ENCODE measurements around the gene PAIP1. TPM values are rescaled to one million over a fixed set of nuclear protein-coding genes. Genes with fewer than 3 reads are reported as not detected.

The PAIP1 gene
- total and polyA plus RNA-seq, 2 donors (not counting 3 experiments of a cell fraction or from before 2014, with no cell fraction given) = 69.1 to 90.1 TPM

DNA sequence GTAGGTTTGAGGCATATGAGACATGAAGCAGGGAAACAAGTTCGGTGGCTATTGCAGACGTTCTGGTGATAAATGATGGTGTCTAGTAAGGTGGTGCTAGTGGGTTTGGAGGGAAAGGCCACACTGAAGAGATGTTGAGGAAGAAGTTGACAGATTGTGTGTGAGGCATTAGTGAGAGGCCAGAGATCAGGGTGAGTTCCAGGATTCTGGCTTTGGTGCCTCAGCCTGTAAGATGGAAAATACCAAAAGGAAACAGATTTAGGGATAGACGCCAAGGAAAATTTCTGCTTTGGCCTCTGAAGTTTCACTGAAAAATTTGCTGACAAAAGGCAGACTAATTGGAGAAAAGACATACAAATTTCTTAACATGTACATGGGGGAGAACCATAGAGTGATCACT, 6.4 kb upstream of the PAIP1 start:
- FAIRE-seq = no peak

More for the DNA sequence above, 6.4 kb upstream of the PAIP1 start:
- peaks cover 1 to 3% of the 10 kb centered on the region in 2 experiments for H3K27me3 ChIP-seq (ENCODE audit: control insufficient read depth in 2 of 2, insufficient read depth in 2 of 2, low read length in 2 of 2)
- H3K4me1 ChIP-seq (ENCODE audit: control insufficient read depth, extremely low read depth, insufficient read depth, low read length) = no peaks in the 10 kb centered on the region
- TF ChIP-seq, protein P1, sequence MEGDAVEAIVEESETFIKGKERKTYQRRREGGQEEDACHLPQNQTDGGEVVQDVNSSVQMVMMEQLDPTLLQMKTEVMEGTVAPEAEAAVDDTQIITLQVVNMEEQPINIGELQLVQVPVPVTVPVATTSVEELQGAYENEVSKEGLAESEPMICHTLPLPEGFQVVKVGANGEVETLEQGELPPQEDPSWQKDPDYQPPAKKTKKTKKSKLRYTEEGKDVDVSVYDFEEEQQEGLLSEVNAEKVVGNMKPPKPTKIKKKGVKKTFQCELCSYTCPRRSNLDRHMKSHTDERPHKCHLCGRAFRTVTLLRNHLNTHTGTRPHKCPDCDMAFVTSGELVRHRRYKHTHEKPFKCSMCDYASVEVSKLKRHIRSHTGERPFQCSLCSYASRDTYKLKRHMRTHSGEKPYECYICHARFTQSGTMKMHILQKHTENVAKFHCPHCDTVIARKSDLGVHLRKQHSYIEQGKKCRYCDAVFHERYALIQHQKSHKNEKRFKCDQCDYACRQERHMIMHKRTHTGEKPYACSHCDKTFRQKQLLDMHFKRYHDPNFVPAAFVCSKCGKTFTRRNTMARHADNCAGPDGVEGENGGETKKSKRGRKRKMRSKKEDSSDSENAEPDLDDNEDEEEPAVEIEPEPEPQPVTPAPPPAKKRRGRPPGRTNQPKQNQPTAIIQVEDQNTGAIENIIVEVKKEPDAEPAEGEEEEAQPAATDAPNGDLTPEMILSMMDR (IDR thresholded peaks at IDR 0.05; ENCODE audit: extremely low read depth in 1 of 2, insufficient read depth in 1 of 2, low read depth in 1 of 2, low read length in 2 of 2) = no peak
- TF ChIP-seq POLR2AphosphoS5 (IDR thresholded peaks at IDR 0.05; ENCODE audit: insufficient read depth, low read depth, low read length) = no peak
- no peak for TF ChIP-seq FOS (IDR thresholded peaks at IDR 0.05; ENCODE audit: borderline replicate concordance, insufficient read depth, low read length)
- TF ChIP-seq JUN (IDR thresholded peaks at IDR 0.05; ENCODE audit: borderline replicate concordance, insufficient read depth, insufficient read length, low read depth) = no peak
- TF ChIP-seq GATA2 (IDR thresholded peaks at IDR 0.05; ENCODE audit: insufficient read depth, insufficient read length, low read depth, low read length) = no peak
- TF ChIP-seq, protein P2, sequence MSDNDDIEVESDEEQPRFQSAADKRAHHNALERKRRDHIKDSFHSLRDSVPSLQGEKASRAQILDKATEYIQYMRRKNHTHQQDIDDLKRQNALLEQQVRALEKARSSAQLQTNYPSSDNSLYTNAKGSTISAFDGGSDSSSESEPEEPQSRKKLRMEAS (IDR thresholded peaks at IDR 0.05; ENCODE audit: insufficient read depth, insufficient read length) = no peak
- TF ChIP-seq POLR2A (IDR thresholded peaks at IDR 0.05; ENCODE audit: low read depth, low read length) = no peak
- no peak for TF ChIP-seq EZH2 (IDR thresholded peaks at IDR 0.05; ENCODE audit: borderline replicate concordance, low read depth, low read length, severe bottlenecking)
- TF ChIP-seq MYC (IDR thresholded peaks at IDR 0.05; ENCODE audit: low read depth, low read length) = no peak
- no peaks in the 10 kb centered on the region for H3K79me2 ChIP-seq (ENCODE audit: control insufficient read depth, insufficient read depth, low read length)
- H3K27ac ChIP-seq (ENCODE audit: insufficient read depth, low read depth, low read length) = no peak overlapping the region
- intact Hi-C loops (cut with micrococcal nuclease) = no loop called here
- H3K4me3 ChIP-seq (replicated peaks in 1 of 3; ENCODE audit: insufficient read depth in 1 of 3, low read depth in 1 of 3, low read length in 3 of 3) = no peak overlapping the region
- BruUV-seq (replicated peaks) = no TSS peak
- dilution Hi-C loops (cut with MboI; ENCODE audit: extremely low pct_ligation_motif_present, low sequenced_read_pairs) = no loop called here
- no peaks in the 10 kb centered on the region for H3K9me1 ChIP-seq (replicated peaks; ENCODE audit: control insufficient read depth, extremely low read depth, insufficient read depth, low read length)
- no peaks in the 10 kb centered on the region for H3K9me3 ChIP-seq (replicated peaks; ENCODE audit: control insufficient read depth, insufficient read depth, low read length)
- H4K20me1 ChIP-seq (replicated peaks; ENCODE audit: control insufficient read depth, extremely low read depth, insufficient read depth, low read length) = no peaks in the 10 kb centered on the region
- peak; percentile 50 for DNase-seq (ENCODE audit: low read depth, low spot score)
- POLR2A ChIA-PET = no interaction called here
- no peaks in the 10 kb centered on the region for H3K36me3 ChIP-seq (ENCODE audit: control insufficient read depth in 2 of 2, extremely low read depth in 1 of 2, insufficient read depth in 2 of 2, low read length in 2 of 2)
- CTCF ChIA-PET = no interaction called here
- H2AFZ ChIP-seq (ENCODE audit: low read depth, low read length) = peak overlapping the region; percentile 29
- no peak overlapping the region for H3K9ac ChIP-seq (replicated peaks; ENCODE audit: extremely low read depth, insufficient read depth, low read length)
- no peak overlapping the region for H3K4me2 ChIP-seq (ENCODE audit: insufficient read depth, low read length)
